HuH-7 (cell line): Measurements from ENCODE around the gene HOOK2.
"Not testable (repeated sequence)": the region's sequence is repeated elsewhere in the genome, so short reads cannot be mapped to it uniquely, and the experiment has no call there.

Source experiments
- DNase-seq: peaks from one replicate; pipeline ENCODE4 v3.0.0; 2011; ENCODE audit warnings: low spot score

The HOOK2 gene

DNA sequence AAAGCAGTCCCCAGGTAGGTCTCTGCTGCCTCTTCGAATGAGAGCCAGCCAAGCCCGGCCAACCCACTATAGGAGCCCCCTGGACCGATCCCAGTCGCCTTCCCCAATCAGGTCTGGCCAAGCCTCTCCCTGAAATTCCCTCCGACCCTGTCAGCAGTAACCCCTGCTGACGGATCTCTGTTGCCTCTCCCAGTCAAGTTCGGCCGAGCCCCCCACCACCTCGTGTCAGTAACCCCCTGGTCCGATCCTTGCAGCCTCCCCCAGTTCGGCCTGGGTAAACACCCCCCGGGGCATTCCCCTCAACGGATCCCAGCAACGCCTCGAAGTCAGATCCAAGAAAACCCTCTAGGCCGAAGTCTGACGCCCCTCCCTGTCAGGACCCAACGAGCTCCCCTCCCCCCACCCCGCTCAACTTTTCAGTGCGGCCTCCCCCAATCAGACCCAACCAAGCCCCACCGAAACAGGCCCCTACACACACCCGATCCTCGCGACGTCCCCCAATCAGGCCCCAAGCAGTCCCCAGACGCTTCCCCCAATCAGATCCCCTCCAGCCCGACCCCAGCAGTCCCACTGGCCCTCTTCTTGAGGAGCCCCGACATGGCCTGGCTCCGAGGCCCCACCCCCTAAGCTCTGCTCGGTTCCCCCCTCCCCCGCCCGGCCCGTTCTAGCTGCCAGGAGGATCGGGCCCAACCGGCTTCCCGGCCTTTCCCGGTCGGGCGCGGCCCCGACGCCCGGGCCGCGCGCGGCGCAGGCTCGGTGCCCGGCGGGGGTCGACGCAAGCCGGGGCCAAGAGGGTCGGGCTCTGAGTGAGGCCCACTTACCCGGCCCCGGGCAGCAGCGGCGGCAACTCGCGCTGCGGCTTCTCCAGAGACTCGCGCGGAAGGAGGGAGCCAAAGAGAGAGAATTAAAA lies 53.4 kb downstream of the HOOK2 start:
- peak; percentile 64 for DNase-seq

DNA sequence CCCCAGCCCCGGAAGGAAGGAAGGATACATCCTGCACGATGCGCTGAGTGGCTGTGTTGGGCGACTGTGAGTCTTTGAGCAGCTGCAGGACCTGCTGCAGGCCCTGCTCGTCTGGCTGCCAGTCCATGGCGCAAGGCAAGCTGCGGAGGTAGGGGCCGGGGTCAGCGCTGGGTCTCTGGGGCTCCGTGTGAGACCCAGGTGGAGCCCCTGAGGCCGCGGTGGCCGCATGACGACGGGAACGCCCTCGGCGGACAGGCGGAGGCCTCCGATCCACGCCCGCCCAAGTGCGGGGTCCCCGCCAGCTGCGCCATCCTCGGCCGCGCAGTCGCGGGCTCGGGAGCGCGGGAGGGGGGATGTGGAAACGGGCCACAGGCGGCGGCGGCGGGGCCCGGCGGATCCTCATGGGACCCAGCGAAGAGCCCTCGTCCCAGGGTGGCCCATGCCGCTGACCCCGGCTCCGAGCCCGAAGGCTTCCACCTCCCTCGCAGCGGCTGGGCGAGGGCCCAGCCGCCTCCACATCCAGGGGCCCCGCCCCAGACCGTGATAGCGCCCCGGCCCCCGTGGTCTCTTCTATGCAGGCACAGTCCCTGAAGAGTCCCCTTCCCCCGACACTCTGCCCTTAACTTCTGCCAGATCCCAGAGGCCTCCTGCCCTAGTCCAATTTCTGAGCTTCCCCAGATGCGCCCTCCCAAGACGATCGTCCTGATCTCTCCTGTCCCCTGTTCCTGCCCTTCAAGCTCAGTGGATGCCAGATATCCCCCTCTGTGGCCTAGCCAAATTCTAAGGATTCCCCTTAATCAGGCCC lies 54.3 kb downstream of the HOOK2 start:
- no peak for DNase-seq

DNA sequence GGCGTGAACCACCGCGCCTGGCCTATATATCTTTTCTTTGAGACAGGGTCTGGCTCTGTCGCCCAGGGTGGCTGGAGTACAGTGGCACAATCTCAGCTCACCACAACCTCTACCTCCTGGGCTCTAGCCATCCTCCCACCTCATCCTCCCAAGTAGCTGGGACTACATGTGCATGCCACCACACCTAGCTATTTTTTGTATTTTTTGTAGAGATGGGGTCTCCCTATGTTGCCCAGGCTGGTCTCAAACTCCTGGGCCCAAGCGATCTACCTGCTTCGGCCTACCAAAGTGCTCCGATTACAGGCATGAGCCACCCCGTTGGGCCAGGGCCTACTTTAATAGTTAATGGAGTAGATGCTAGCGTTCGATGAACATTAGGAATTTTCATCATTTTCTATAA lies 55.1 kb downstream of the HOOK2 start:
- no peak for DNase-seq

GRCh38 chr19:12715929-12716328 lies 59.4 kb downstream of the HOOK2 start:
- no peak for DNase-seq

DNA sequence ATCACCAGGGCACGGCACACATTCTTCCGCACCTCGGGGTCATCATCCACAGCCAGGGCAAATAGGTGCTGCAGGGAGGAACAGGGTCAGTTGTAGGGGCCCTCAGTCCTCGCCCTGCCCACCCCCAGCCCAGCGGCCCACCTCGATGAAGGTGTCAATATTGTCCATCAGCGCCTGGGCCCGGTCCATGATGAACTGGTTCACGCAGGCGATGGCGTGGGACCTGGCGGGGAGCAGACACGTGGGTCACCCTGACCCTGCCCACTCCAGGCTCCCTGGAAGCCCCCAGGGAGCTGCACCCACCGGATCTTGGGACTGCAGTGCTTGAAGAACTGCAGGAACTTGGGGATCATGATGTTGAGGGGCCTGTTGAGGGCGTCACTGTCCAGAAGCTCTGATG lies 60.2 kb downstream of the HOOK2 start:
- no peak for DNase-seq

GRCh38 chr19:12713304-12713703 lies 62.0 kb downstream of the HOOK2 start:
- DNase-seq = not testable (repeated sequence)
